HG03064 (cell line): ENCODE results near the gene ZNF536.
"Not testable (repeated sequence)": the region's sequence is repeated elsewhere in the genome, so short reads cannot be mapped to it uniquely, and the experiment has no call there.

Source experiments
- ATAC-seq: cut with Tn5 transposase; IDR thresholded peaks from one replicate; pipeline ENCODE4 v1.9.1; 2021; ENCODE audit warnings: low read depth; ENCODE audit not compliant: unreplicated experiment

ZNF536 gene

DNA sequence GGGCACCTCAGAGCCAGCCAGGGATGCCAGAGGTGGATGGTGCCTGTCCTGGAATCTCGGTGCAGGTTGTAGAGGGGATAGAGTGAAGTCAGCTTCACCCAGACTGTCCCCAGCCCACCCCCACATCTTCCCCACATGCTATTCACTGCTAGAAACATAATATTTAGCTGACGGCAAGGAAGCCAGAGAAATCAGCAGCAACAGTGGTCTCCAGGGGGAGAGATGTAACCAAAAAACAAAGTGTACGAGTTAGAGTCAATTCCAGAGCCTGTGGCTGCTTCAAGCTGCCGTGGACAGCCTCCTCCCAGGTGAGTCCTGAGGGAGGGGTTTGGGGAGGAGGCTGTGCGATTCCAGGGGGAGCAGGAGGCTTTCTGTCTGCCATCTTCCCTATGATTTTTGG, 97.6 kb downstream of the ZNF536 start:
- ATAC-seq: no peak

DNA sequence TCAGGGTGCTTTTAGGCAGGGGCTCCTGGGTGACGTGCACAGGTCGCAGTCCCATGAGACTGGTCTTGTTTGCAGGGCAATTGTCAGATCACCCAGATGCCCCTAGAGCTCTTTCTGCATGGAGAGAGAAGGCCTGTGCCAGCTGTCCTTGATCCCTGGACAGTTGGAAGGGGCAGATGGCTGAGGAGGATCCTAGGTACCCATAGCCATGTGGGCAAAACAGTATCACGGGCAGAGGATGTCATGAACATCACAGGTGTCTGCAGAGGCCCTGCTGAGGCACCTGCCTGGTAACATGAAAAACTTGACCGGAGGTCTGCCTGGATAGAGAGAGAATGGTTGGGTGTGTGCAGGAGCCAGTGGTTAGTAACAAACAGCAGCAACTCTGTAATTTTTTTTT, 99.3 kb downstream of the ZNF536 start:
- ATAC-seq: no peak

DNA sequence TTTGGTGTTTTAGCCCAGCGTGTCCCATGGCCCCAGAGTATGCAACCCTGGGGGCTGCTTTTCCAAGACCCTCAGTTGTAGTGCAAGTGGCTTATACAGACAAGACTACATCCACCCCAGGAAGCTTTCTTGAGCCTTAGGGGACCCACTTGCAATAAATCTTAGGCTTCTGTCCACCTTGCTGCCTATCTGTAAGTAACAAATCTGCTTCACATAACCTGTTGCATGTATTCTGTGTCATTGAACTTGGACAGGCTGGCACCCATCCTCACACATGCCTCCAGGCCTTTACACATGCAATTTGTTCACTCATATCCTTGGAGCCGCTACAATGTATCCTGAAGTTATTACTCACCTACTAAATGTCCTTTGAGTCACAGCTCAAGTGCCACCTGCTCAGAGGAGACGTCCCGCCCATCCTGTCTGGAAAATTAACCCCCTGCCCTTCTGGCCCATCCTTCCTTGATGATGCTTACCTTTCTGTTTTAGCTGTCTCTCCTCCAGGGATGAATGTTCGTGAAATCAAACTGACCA, 101.2 kb downstream of the ZNF536 start:
- no peak for ATAC-seq

DNA sequence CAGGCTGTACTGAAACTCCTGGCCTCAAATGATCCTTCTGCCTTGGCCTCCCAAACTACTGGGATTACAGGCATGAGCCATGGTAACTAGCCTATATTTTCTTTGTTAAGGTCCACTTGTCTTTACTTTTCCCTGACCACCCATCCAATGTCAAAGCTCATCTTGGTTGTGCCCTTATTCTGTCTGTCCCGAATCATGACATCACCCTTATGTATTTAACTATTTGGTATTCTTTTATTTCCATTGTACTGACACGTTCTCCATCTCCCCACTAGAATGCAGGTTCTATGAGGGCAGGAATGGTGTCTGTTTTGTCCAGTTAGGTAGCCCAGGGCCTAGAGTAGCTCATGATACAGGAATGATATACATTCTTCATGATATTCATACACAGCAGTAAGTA, 104.8 kb downstream of the ZNF536 start:
- ATAC-seq: no peak

DNA sequence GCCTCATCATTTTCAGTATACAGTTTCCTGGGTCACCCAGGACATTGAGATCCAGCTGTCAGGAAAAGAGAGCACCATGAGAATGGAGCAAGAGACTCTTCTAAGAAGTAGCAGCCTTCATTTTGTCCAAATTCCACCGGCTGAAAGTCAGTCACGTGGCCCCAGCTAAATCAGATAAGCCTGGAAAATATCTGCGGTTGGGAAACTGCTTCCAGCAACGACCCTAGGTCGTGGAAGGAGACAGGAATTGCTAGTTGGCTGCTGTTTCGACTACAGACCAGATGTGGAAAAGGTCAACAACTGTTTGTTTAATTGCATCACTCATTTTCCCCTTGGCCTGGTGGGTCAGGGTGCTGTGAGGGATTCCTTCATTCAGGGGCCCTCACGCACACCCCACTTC, 107.0 kb downstream of the ZNF536 start:
- no peak for ATAC-seq

DNA sequence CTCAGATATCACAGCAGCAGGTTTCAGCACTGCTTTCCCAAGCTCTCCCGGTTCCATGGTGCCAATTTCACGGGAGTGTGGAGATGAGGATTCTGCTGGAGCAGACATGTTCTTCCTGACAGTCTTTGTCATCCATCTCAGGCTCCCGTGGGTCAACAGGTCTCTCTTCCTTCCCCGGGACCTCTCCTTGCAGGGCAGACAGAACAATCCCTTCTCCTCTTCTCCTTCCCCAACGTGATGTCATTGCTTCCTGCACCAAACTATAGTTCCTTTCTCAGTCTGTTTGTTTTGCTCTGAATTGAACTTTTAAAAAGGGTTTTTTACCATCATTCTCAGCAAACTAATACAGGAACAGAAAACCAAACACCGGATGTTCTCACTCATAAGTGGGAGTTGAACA, 107.9 kb downstream of the ZNF536 start:
- no peak for ATAC-seq

DNA sequence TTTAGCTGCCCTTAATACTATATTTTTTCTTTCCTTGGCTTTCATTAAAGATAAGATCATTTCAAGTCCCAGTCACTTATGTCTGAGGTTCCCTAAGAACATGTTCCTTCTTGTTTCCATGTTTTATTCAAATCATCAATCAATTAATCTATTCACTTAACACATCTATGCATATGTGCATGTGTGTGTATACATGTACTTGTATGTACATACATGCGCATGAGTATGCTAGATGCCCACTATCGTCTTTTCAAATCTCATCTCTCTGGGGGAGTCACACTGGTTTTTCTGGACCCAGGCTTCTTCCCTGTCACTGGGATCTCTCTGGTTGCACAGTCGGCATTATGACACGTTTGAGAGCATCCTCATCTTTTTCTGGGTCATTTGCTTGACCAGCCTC, 108.9 kb downstream of the ZNF536 start:
- no peak for ATAC-seq

DNA sequence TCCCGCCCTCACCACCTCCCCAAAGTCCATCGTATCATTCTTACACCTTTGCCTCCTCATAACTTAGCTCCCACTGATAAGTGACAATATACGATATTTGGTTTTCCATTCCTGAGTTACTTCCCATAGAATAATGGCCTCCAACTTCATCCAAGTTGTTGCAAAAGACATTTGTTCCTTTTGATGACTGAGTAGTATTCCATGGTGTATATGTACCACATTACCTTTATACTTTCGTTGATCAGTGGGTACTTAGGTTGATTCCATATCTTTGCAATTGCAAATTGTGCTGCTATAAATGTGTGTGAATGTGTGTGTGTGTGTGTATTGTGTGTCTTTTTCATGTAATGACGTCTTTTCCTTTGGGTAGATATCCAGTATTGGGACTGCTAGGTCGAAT, 109.6 kb downstream of the ZNF536 start:
- no peak for ATAC-seq

DNA sequence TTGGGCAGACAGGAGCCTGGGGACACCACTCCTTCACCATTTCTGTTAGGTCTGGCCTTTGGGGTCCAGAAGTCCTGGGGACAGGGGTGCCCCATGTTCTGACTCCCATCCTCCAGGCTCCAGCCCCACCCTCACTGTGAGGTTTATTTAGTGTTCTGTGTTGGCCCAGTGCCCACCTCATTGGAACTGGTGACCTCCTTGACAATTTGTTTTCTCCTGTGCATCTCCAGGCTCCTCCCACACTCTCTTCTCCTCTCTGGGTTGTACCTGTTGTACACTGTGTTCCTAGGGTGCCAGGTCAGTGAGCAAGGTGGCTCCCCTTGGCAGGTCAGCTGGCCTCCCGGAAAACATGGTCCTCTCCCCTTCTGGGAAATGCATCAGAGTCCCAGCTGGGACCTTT, 110.8 kb downstream of the ZNF536 start:
- no peak for ATAC-seq

DNA sequence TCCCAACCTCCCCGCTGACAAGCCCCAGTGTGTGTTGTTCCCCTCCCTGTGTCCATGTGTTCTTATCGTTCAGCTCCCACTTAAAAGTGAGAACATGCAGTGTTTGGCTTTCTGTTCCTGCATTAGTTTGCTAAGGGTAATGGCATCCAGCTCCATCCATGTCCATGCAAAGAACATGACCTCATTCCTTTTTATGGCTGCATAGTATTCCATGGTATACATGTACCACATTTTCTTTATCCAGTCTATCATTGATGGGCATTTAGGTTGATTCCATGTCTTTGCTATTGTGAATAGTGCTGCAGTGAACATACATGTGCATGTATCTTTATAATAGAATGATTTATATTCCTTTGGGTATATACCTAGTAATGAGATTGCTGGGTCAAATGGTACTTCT, 114.1 kb downstream of the ZNF536 start:
- not testable (repeated sequence) for ATAC-seq

DNA sequence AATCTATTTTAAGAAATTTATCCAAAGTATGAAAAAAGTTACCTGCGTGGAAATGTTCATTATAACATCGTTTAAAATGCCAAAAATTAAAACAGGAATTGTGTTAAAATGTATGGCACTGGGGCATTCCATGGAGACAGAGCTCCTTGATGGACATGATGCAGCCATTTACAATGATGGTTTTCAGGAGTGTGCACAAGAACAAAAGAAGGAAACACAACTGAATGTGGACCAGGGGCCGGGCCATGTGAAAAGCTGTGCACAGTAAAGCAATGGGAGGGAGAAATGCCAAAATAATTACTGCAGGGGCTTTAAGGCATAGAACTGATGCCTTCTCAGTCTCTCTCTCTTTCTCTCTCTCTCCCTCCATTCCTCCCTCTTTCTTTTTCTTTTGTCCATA, 115.0 kb downstream of the ZNF536 start:
- ATAC-seq: no peak

DNA sequence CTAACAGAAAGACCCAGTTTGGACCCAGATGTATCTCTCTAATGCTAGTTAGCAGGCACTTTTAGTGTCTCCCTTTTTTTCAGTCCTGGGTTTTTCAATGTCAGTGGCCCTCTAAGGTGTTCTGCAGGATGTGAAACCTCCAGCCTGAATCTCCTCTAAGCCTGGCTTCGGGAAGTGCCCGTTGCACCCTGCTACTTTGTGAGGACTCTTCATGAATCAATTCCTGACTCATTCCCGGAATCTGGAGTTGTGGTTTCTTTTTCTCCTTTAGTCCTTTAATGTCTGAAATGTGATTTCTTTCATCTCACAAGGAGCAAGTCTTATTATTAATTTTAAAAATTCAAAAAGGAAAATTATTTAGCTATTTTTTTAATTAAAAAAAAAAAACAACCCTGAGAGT, 116.0 kb downstream of the ZNF536 start:
- ATAC-seq: no peak

DNA sequence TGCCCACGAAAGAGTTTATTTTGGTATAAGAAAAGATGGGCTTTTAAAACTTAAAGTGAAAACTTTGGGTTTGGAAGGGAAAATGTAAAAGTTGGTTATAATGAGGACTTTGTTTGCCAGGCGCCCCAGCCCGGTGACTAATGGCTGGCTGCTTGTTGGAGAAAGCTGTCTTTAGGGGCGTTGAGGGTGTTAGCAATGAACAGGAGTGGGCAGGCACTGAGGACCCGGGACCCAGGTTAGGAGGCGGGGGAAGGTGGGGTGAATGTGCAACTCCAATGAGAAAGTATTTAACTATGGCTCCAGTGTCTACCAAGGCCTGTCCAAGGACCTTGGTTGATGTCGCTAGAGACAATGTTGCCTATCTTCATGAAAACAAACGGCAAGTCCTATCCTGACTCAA, 118.6 kb downstream of the ZNF536 start:
- no peak for ATAC-seq

DNA sequence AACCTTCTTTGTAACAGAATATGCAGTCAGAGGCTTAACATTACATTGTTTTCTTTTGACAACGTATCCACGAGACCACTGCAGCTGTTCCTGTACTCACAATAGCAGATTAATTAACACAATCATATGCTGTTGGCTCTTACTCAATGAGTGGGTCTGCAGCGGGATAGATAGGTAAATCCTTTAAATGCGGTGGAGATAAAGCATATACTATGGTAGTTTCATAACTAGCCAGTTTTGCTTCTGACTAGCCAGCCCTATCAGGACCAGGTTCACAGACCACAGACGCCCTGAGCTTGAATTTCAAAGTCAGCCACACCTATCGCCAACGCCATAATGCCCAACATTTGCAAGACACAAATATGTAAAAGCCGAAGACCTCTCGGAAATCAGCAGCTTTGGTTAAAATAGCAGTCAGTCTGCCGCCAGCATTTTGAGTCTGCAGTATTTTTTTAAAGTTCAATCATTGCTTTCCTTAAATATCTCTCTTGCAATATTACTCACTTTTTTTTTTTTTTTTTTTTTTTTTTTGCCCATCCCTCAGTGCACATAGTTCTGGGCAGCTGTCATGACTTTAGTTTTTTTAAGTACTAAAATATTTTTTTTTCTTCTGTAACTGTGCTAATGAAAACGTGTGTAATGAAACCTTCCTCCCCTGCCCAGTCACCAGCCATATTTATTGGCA, 120.5 kb downstream of the ZNF536 start:
- no peak for ATAC-seq

DNA sequence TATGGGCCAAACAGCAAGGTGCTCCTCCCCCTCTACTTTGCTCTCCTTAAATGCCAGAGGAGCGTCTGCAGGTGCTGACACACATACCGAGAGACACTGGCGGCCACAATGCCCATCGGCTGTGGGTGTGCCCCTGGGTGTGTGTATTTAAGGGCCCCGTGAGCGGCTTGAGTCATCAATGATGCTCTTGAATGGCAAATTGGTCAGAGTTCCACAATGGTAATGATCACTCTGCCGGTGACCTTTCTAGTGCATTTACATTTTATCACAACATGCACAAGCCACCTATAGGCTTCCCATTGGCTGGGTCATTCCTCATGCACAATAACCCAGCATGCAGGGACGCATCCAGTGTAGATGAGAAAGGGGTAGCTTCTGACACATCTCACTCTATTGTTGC, 124.8 kb downstream of the ZNF536 start:
- no peak for ATAC-seq

DNA sequence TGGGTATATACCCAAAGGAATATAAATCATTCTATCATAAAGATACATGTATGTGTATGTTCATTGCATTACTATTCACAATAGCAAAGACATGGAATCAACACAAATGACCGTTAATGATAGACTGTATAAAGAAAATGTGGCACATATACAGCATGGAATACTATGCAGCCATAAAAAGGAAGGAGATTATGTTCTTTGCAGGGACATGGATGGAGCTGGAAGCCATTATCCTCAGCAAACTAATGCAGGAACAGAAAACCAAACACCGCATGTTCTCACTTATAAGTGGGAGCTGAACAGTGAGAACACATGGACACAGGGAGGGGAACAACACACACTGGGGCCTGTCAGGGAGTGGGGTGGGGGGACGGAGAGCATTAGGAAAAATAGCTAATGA, 125.9 kb downstream of the ZNF536 start:
- ATAC-seq: not testable (repeated sequence)

DNA sequence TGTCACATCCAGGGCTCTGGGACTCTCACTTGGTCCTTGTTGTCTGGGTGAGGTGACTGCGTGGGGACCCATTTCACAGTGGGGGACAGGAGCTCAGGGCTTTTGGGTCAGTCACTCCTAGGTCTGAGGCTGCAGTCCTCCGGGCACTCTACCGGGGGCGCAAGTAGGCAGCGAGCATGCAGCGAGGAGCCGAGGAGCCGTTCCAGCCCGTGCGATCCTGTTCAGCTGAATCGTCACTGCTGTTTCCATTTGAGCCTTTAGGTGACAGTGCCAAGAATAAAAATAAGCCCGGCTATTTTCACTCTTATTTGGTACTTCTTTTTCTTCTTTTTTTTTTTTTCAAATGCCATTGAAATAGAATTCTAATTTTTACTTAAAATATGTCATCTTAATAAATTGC, 126.5 kb downstream of the ZNF536 start:
- ATAC-seq: no peak

DNA sequence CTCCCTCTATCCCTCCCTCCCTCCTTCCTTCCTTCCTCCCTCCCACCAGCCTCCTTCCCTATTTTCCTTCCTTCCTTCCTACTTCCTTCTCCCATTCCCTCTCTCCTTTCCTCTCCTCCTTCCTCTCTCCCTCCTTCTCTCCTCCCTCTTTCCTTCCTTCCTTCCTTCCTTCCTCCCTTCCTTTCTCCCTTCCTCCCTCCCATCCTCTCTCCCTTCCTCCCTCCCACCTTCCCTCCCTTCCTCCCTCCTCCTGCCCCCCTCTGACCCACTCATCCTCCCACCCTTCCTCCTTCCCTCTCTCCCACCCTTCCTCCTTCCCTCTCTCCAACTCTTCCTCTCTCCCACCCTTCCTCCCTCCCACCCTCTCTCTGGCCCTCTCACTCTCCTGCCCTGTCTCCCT, 132.1 kb downstream of the ZNF536 start:
- ATAC-seq: no peak

DNA sequence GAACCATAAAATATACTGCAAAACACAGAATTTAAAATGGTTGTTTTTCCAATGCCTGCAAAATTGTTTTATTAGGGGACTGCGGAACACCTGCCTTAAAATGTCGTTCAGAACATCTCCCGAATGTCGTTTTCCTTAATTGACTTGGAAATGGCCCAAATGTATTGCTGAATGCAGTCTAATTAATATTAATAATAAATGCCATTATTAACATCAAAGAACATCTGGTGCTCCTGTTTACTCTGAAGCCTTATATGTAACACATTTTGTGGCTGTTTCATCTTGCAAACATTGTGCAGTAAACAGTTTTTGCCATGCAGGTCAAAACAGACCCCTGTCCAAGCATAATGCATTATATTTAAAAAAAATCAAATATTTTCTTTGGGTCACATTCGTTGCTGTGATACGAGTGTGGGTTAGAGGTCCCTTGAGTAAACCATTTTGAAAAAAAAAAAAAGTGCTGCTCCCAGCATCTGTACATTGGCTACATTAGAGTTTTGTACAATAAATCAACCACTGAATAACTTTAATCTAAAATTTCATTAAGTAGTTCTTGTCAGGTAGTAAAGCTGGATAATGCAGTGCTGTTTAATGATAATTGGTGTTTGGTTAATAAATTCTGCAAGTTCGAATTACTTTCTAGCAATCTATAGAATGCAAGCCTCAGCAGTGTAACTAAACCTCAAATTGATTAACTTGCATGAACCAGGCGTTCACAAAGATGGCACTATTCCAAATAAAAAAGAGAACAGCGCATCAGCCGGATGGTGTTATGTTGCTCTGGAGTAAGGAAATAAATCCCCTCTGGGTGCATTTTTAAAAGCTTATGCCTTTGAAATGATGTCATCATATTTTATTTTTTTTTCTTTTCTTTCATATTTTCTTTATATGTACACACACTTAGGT, 140.2 kb downstream of the ZNF536 start:
- no peak for ATAC-seq

DNA sequence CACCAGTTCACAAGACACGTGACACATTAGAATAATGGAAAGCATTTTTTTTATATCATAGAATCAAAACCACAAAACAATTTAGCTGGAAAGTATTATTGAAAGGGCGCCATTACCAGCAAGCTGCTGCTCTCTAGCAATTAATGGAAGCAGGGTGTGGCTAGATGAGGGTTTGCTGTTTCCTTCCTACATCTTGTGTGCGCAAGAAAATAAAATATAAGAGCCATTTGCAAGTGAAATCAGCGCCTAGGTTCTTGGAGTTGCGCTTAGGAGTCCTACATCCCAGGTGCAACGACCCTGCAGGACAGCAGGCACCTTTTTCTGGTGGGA, 140.9 kb downstream of the ZNF536 start:
- no peak for ATAC-seq

DNA sequence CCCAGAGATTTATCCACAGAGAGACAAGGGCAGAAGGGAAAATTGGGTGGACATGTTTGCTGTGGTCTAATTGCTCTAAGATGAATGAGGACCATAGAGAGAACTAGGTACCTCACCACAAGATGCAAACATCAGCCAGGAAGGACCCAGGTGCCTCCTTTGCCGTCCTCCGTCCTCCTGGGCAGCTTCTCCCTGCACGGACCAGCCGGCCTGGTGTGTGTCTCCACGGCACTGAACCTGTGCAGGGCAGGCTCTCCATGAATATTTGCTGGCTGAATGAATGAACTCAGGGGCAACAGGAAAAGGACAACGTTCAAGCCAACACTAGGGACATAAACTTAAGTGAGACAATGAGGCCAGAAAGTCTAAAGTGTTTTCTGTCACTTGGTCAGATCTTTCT, 143.9 kb downstream of the ZNF536 start:
- no peak for ATAC-seq

DNA sequence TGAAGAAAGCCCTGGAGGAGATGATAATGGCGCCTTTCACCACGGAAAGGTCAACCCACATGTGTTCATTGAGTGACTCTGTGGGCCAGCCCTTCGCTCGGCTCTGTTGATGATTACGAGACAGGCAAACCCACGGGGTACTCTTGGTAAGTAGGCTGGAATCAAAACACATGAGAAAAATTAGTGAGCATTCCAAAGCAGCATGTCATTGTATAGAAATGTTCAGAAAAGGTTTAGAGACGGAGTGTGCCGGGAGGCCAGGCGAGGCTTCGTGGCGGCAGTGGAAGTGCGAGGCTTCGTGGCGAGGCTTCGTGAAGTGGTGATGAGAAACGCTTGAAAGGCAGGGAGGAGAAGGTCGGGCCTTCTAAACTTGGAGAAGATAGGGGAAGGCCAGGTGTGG, 144.3 kb downstream of the ZNF536 start:
- no peak for ATAC-seq
